ENCODE data around the gene YAF2. TPM values are rescaled to one million over a fixed set of nuclear protein-coding genes. Genes with fewer than 3 reads are reported as not detected.

The YAF2 gene
- 6.6 TPM for polyA plus RNA-seq (2013, experiment 1 of 2)
- polyA plus RNA-seq (2013, experiment 2 of 2), result 7.0 TPM

GRCh38 chr12:42238240-42239140 lies at the start of gene YAF2:
TSS of gene YAF2 (minus strand) at chr12:42238248. CDS start at chr12:42238180, 68 bp downstream.
- Histone ChIP-seq H3K36me3 (ENCODE audit: control insufficient read depth, insufficient read depth, low read length) (no peaks in the 10 kb centered on the region), H3K79me1 (ENCODE audit: low read length) (peaks cover 3% of the 10 kb centered on the region), H2AK5ac (ENCODE audit: low read length) (no peak within 1 kb of the TSS), H3K27me3 (ENCODE audit: insufficient read depth, low read length, poor library complexity) (peaks cover 11% of the 10 kb centered on the region), H3K4me2 (ENCODE audit: low read length) (peak within 1 kb of the TSS; percentile 43), H3K79me2 (ENCODE audit: control insufficient read depth, insufficient read depth, low read length) (no peaks in the 10 kb centered on the region), H3K9ac (ENCODE audit: low read length) (peak within 1 kb of the TSS; percentile 83), H2BK15ac (replicated peaks; ENCODE audit: low read depth) (no peak within 1 kb of the TSS), H3K23ac (ENCODE audit: low read length) (peak within 1 kb of the TSS; percentile 0), H2BK120ac (ENCODE audit: low read depth, low read length) (peak within 1 kb of the TSS; percentile 5), H3K4me1 (ENCODE audit: control insufficient read depth, low read depth, low read length) (no peaks in the 10 kb centered on the region), H3K4me3 (ENCODE audit: low read length) (peak within 1 kb of the TSS; percentile 71), H3K18ac (ENCODE audit: low read length) (peak within 1 kb of the TSS; percentile 93), H4K5ac (ENCODE audit: low read length) (no peak within 1 kb of the TSS), H3K27ac (ENCODE audit: low read depth, low read length) (peak within 1 kb of the TSS; percentile 94), H2BK5ac (ENCODE audit: low read length) (no peak within 1 kb of the TSS), H3K56ac (ENCODE audit: low read length) (peak within 1 kb of the TSS; percentile 89), H3K4ac (ENCODE audit: low read depth, low read length) (no peak within 1 kb of the TSS), H4K8ac (ENCODE audit: low read depth, low read length) (no peak within 1 kb of the TSS)
- peak; percentile 90 for DNase-seq
- WGBS (ENCODE audit: extremely low coverage, insufficient coverage, low lambda C conversion rate), result no CpG with 5 or more reads among the region's 69 CpGs

- Histone ChIP-seq H3K9ac (ENCODE audit: low read length) (no peak overlapping the region), H3K27me3 (ENCODE audit: insufficient read depth, low read length, poor library complexity) (no peaks in the 10 kb centered on the region), H3K4me3 (ENCODE audit: low read length) (no peak overlapping the region), H4K5ac (ENCODE audit: low read length) (no peak overlapping the region), H3K79me1 (ENCODE audit: low read length) (no peaks in the 10 kb centered on the region), H3K27ac (ENCODE audit: low read depth, low read length) (no peak overlapping the region), H3K79me2 (ENCODE audit: control insufficient read depth, insufficient read depth, low read length) (no peaks in the 10 kb centered on the region), H2BK120ac (ENCODE audit: low read depth, low read length) (no peak overlapping the region), H3K56ac (ENCODE audit: low read length) (no peak overlapping the region), H4K8ac (ENCODE audit: low read depth, low read length) (no peak overlapping the region), H3K4me1 (ENCODE audit: control insufficient read depth, low read depth, low read length) (no peaks in the 10 kb centered on the region), H3K36me3 (ENCODE audit: control insufficient read depth, insufficient read depth, low read length) (no peaks in the 10 kb centered on the region), H2BK15ac (replicated peaks; ENCODE audit: low read depth) (no peak overlapping the region), H2AK5ac (ENCODE audit: low read length) (no peak overlapping the region), H3K4ac (ENCODE audit: low read depth, low read length) (no peak overlapping the region), H3K18ac (ENCODE audit: low read length) (no peak overlapping the region), H3K23ac (ENCODE audit: low read length) (no peak overlapping the region), H3K4me2 (ENCODE audit: low read length) (no peak overlapping the region), H2BK5ac (ENCODE audit: low read length) (no peak overlapping the region)
- no CpG with 5 or more reads among the region's 26 CpGs for WGBS (ENCODE audit: extremely low coverage, insufficient coverage, low lambda C conversion rate)
- DNase-seq, result no peak
Observed at GRCh38 chr12:42286741-42287140, 48.7 kb upstream of the YAF2 start.

- no peaks in the 10 kb centered on the region for H3K79me2 ChIP-seq (ENCODE audit: control insufficient read depth, insufficient read depth, low read length)
- no peak overlapping the region for H3K4me2 ChIP-seq (ENCODE audit: low read length)
- no peaks in the 10 kb centered on the region for H3K79me1 ChIP-seq (ENCODE audit: low read length)
- no peak overlapping the region for H3K4me3 ChIP-seq (ENCODE audit: low read length)
- no peak overlapping the region for H2BK120ac ChIP-seq (ENCODE audit: low read depth, low read length)
- H3K56ac ChIP-seq (ENCODE audit: low read length), result no peak overlapping the region
- H3K18ac ChIP-seq (ENCODE audit: low read length), result no peak overlapping the region
- H3K9ac ChIP-seq (ENCODE audit: low read length), result no peak overlapping the region
- no peaks in the 10 kb centered on the region for H3K4me1 ChIP-seq (ENCODE audit: control insufficient read depth, low read depth, low read length)
- H3K23ac ChIP-seq (ENCODE audit: low read length), result no peak overlapping the region
- no peak overlapping the region for H2BK15ac ChIP-seq (replicated peaks; ENCODE audit: low read depth)
- no peak overlapping the region for H4K5ac ChIP-seq (ENCODE audit: low read length)
- WGBS (ENCODE audit: extremely low coverage, insufficient coverage, low lambda C conversion rate), result no CpG with 5 or more reads among the region's 2 CpGs
- no peaks in the 10 kb centered on the region for H3K36me3 ChIP-seq (ENCODE audit: control insufficient read depth, insufficient read depth, low read length)
- H3K27ac ChIP-seq (ENCODE audit: low read depth, low read length), result no peak overlapping the region
- H2AK5ac ChIP-seq (ENCODE audit: low read length), result no peak overlapping the region
- H2BK5ac ChIP-seq (ENCODE audit: low read length), result no peak overlapping the region
- DNase-seq, result no peak
- no peaks in the 10 kb centered on the region for H3K27me3 ChIP-seq (ENCODE audit: insufficient read depth, low read length, poor library complexity)
- no peak overlapping the region for H3K4ac ChIP-seq (ENCODE audit: low read depth, low read length)
- H4K8ac ChIP-seq (ENCODE audit: low read depth, low read length), result no peak overlapping the region
Observed at GRCh38 chr12:42285431-42285830, 47.4 kb upstream of the YAF2 start.

GRCh38 chr12:42284876-42285275 lies 46.8 kb upstream of the YAF2 start:
- no peaks in the 10 kb centered on the region for H3K36me3 ChIP-seq (ENCODE audit: control insufficient read depth, insufficient read depth, low read length)
- H3K4me3 ChIP-seq (ENCODE audit: low read length), result no peak overlapping the region
- H2BK15ac ChIP-seq (replicated peaks; ENCODE audit: low read depth), result no peak overlapping the region
- H3K4me2 ChIP-seq (ENCODE audit: low read length), result no peak overlapping the region
- H2BK5ac ChIP-seq (ENCODE audit: low read length), result no peak overlapping the region
- no peak overlapping the region for H2AK5ac ChIP-seq (ENCODE audit: low read length)
- no peak overlapping the region for H2BK120ac ChIP-seq (ENCODE audit: low read depth, low read length)
- H3K27ac ChIP-seq (ENCODE audit: low read depth, low read length), result no peak overlapping the region
- no peak overlapping the region for H4K8ac ChIP-seq (ENCODE audit: low read depth, low read length)
- H3K4me1 ChIP-seq (ENCODE audit: control insufficient read depth, low read depth, low read length), result no peaks in the 10 kb centered on the region
- no CpG with 5 or more reads among the region's 2 CpGs for WGBS (ENCODE audit: extremely low coverage, insufficient coverage, low lambda C conversion rate)
- H3K4ac ChIP-seq (ENCODE audit: low read depth, low read length), result no peak overlapping the region
- no peak overlapping the region for H4K5ac ChIP-seq (ENCODE audit: low read length)
- H3K23ac ChIP-seq (ENCODE audit: low read length), result no peak overlapping the region
- no peaks in the 10 kb centered on the region for H3K27me3 ChIP-seq (ENCODE audit: insufficient read depth, low read length, poor library complexity)
- no peak overlapping the region for H3K9ac ChIP-seq (ENCODE audit: low read length)
- H3K79me2 ChIP-seq (ENCODE audit: control insufficient read depth, insufficient read depth, low read length), result no peaks in the 10 kb centered on the region
- H3K56ac ChIP-seq (ENCODE audit: low read length), result no peak overlapping the region
- no peaks in the 10 kb centered on the region for H3K79me1 ChIP-seq (ENCODE audit: low read length)
- no peak for DNase-seq
- no peak overlapping the region for H3K18ac ChIP-seq (ENCODE audit: low read length)

- Histone ChIP-seq H3K18ac (ENCODE audit: low read length) (no peak overlapping the region), H2BK5ac (ENCODE audit: low read length) (no peak overlapping the region), H2AK5ac (ENCODE audit: low read length) (no peak overlapping the region), H3K36me3 (ENCODE audit: control insufficient read depth, insufficient read depth, low read length) (no peaks in the 10 kb centered on the region), H3K79me2 (ENCODE audit: control insufficient read depth, insufficient read depth, low read length) (no peaks in the 10 kb centered on the region), H4K5ac (ENCODE audit: low read length) (no peak overlapping the region), H3K4me1 (ENCODE audit: control insufficient read depth, low read depth, low read length) (no peaks in the 10 kb centered on the region), H3K23ac (ENCODE audit: low read length) (no peak overlapping the region), H3K27me3 (ENCODE audit: insufficient read depth, low read length, poor library complexity) (no peaks in the 10 kb centered on the region), H3K56ac (ENCODE audit: low read length) (no peak overlapping the region), H4K8ac (ENCODE audit: low read depth, low read length) (no peak overlapping the region), H3K4me3 (ENCODE audit: low read length) (no peak overlapping the region), H2BK120ac (ENCODE audit: low read depth, low read length) (no peak overlapping the region), H3K79me1 (ENCODE audit: low read length) (no peaks in the 10 kb centered on the region), H3K27ac (ENCODE audit: low read depth, low read length) (no peak overlapping the region), H2BK15ac (replicated peaks; ENCODE audit: low read depth) (no peak overlapping the region), H3K4me2 (ENCODE audit: low read length) (no peak overlapping the region), H3K9ac (ENCODE audit: low read length) (no peak overlapping the region), H3K4ac (ENCODE audit: low read depth, low read length) (no peak overlapping the region)
- no peak for DNase-seq
- WGBS (ENCODE audit: extremely low coverage, insufficient coverage, low lambda C conversion rate), result no CpG with 5 or more reads among the region's 1 CpG
Observed at GRCh38 chr12:42284157-42284556, 46.1 kb upstream of the YAF2 start.
